ENCODE data around the gene FBLIM1. TPM values are rescaled to one million over a fixed set of nuclear protein-coding genes. Genes with fewer than 3 reads are reported as not detected.

Gene FBLIM1
- total RNA-seq, 1 experiment from 2014 or later, result 64.7 TPM

- peak; percentile 80 for TF ChIP-seq CTCF (conservative IDR thresholded peaks at IDR 0.05)
- H2AK5ac ChIP-seq (ENCODE audit: insufficient read length, low read length), result no peak overlapping the region
- no peak overlapping the region for H2BK15ac ChIP-seq (ENCODE audit: low read depth, low read length)
- H3K79me2 ChIP-seq (ENCODE audit: insufficient read depth, low read length), result no peaks in the 10 kb centered on the region
- H3K27ac Mint-ChIP-seq, result no peak overlapping the region
- peak; percentile 63 for DNase-seq
- no peaks in the 10 kb centered on the region for H3K9me3 ChIP-seq (ENCODE audit: control insufficient read depth, low read depth, low read length)
- no peaks in the 10 kb centered on the region for H3K36me3 Mint-ChIP-seq (ENCODE audit: insufficient read depth in 1 of 3, low read depth in 3 of 3)
- H2BK20ac ChIP-seq (ENCODE audit: low read depth, low read length, poor library complexity, severe bottlenecking), result no peak overlapping the region
- no peak overlapping the region for H3T11ph ChIP-seq (ENCODE audit: low read length)
- H3K9ac ChIP-seq (ENCODE audit: extremely low read depth, insufficient read length, low read length), result no peak overlapping the region
- no peaks in the 10 kb centered on the region for H3K79me1 ChIP-seq (ENCODE audit: insufficient read depth, low read depth, low read length, poor library complexity, severe bottlenecking)
- no peak overlapping the region for H4K5ac ChIP-seq (ENCODE audit: insufficient read length, low read depth, low read length)
- no peaks in the 10 kb centered on the region for H3K9me3 Mint-ChIP-seq
- no peaks in the 10 kb centered on the region for H4K20me1 ChIP-seq (ENCODE audit: control insufficient read depth, insufficient read depth, insufficient read length)
- H3K4ac ChIP-seq (ENCODE audit: low read depth, low read length), result no peak overlapping the region
- H3K4me3 Mint-ChIP-seq, result no peak overlapping the region
- no peak overlapping the region for H4K8ac ChIP-seq (replicated peaks; ENCODE audit: insufficient read length, low read depth, low read length)
- H3K4me1 ChIP-seq (ENCODE audit: insufficient read depth, low read length), result peaks cover 5% of the 10 kb centered on the region; the same call in 1 of the 2 replicates
- H2BK5ac ChIP-seq (ENCODE audit: insufficient read length, low read length), result no peak overlapping the region
- no peak overlapping the region for H2BK12ac ChIP-seq (ENCODE audit: insufficient read length, low read depth, low read length)
- no peak overlapping the region for H3K56ac ChIP-seq (ENCODE audit: insufficient read length, low read depth, low read length)
- H3K27ac ChIP-seq (ENCODE audit: insufficient read length, low read depth, low read length), result no peak overlapping the region
- WGBS (ENCODE audit: extremely low coverage, insufficient read length, low lambda C conversion rate), result no CpG with 5 or more reads among the region's 4 CpGs
- peaks cover 20 to 21% of the 10 kb centered on the region in 2 experiments for H3K4me1 Mint-ChIP-seq
- H3K4me2 ChIP-seq (ENCODE audit: insufficient read depth, insufficient read length, low read length), result no peak overlapping the region
- H4K91ac ChIP-seq (ENCODE audit: insufficient read length, low read depth, low read length), result no peak overlapping the region
- no peak overlapping the region for H3K23ac ChIP-seq (ENCODE audit: insufficient read length, low read depth, low read length)
- no peak overlapping the region for H2BK120ac ChIP-seq (ENCODE audit: low read depth, low read length, poor library complexity, severe bottlenecking)
- H3K14ac ChIP-seq (ENCODE audit: insufficient read depth, low read length), result no peak overlapping the region
- H2AFZ ChIP-seq (ENCODE audit: low read length), result no peak overlapping the region
- H3K27me3 ChIP-seq (ENCODE audit: insufficient read depth, low read length), result no peaks in the 10 kb centered on the region
- H3K27me3 Mint-ChIP-seq (ENCODE audit: low read depth), result peaks cover 2% of the 10 kb centered on the region; the same call in 1 of the 2 replicates
- H3K23me2 ChIP-seq (ENCODE audit: insufficient read length, low read depth, low read length, poor library complexity, severe bottlenecking), result no peaks in the 10 kb centered on the region
- H3K18ac ChIP-seq (ENCODE audit: insufficient read length, low read depth, low read length), result no peak overlapping the region
These were observed 44.8 kb downstream of the FBLIM1 start for GRCh38 chr1:15803380-15803779.
